Small intestine (tissue), 7 donors: Measurements from ENCODE around the gene UBE2R2. TPM values are rescaled to one million over a fixed set of nuclear protein-coding genes. Genes with fewer than 3 reads are reported as not detected.
"Not testable (repeated sequence)": the region's sequence is repeated elsewhere in the genome, so short reads cannot be mapped to it uniquely, and the experiment has no call there.

Source experiments
- DNase-seq, 2 donors: peaks; one replicate each; pipeline versions ENCODE4 v3.0.0 to v3.0.0-alpha.2; 2013
- FAIRE-seq: peaks from 2 replicates; lab custom pipeline; 2012; peaks lifted over from hg19 to GRCh38; lab: Jason Lieb, UNC
- H3K27ac ChIP-seq, 3 donors: one replicate each; pipeline ENCODE4 v1.5.1; 2013; ENCODE audit warnings: low read length in 2 of 3, mild to moderate bottlenecking in 2 of 3, control low read depth in 1 of 3, inconsistent platforms in 1 of 3, low read depth in 1 of 3, moderate library complexity in 1 of 3
- H3K27me3 ChIP-seq, 3 donors: one replicate each; pipeline ENCODE4 v1.6.1; 2013; ENCODE audit warnings: low read length in 3 of 3, inconsistent platforms in 1 of 3; ENCODE audit not compliant: control insufficient read depth in 3 of 3, insufficient read depth in 3 of 3
- H3K36me3 ChIP-seq, 3 donors: one replicate each; pipeline ENCODE4 v1.6.1; 2013; ENCODE audit warnings: low read length in 3 of 3, inconsistent platforms in 1 of 3, low read depth in 1 of 3, mild to moderate bottlenecking in 1 of 3, moderate library complexity in 1 of 3; ENCODE audit not compliant: control insufficient read depth in 3 of 3, insufficient read depth in 2 of 3
- H3K4me1 ChIP-seq, 3 donors: one replicate each; pipeline ENCODE4 v1.6.1; 2013; ENCODE audit warnings: low read length in 2 of 3, inconsistent platforms in 1 of 3, low read depth in 1 of 3, mild to moderate bottlenecking in 1 of 3, moderate library complexity in 1 of 3; ENCODE audit not compliant: control insufficient read depth in 3 of 3, insufficient read depth in 2 of 3
- H3K4me3 ChIP-seq, 3 donors: one replicate each; pipeline ENCODE4 v1.5.1; 2013; ENCODE audit warnings: low read length in 3 of 3, control low read depth in 1 of 3, inconsistent platforms in 1 of 3, low read depth in 1 of 3, mild to moderate bottlenecking in 1 of 3, moderate library complexity in 1 of 3
- H3K9me3 ChIP-seq, 2 donors: one replicate each; pipeline ENCODE4 v1.6.1; 2013; ENCODE audit warnings: low read depth in 1 of 2, low read length in 1 of 2; ENCODE audit not compliant: control insufficient read depth in 2 of 2, insufficient read depth in 1 of 2
- WGBS, 3 donors: extraction: QIAGEN DNeasy Blood & Tissue Kit; methylation state at CpG; one replicate each; pipeline ENCODE4 v1.1.7; 2013; 5-methylcytosine and 5-hydroxymethylcytosine counted together
- polyA plus RNA-seq, 4 donors: library from polyadenylated mRNA; stranded (reverse) in 3 of 4; unstranded in 1 of 4; fragments of 200-250 nt in 3 of 4; fragments of 120-200 nt in 1 of 4; gene quantifications; one replicate each; pipeline versions ENCODE4 v1.2.1 to v1.2.3, GENCODE V29; 2013
- donor health status: healthy with polysubstance abuse.
- donor health status: control.
- donor health status: control.
- donor health status: Bipolar disorder and iron deficiency.
- donor health status: healthy.

UBE2R2 gene
- polyA plus RNA-seq, 4 donors: 22.5 to 48.2 (median 36.0) TPM

DNA sequence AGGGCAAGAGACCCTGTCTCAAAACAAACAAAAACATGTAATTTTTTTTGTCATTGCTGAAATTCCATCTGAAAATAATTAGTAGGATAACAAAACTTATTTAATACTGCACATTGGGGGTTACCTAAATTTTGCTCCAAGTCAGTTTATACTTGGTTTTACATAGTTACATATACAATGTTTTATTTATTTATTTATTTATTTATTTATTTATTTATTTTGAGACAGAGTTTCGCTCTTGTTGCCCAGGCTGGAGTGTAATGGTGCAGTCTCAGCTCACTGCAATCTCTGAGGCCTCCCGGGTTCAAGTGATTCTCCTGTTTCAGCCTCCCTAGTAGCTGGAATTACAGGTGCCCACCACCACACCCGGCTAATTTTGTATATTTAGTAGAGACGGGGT is 52.3 kb downstream of the UBE2R2 start:
- peaks cover 0 to 13% (median 0%) of the 10 kb centered on the region in 3 donors for H3K36me3 ChIP-seq
- FAIRE-seq, H3K9me3 ChIP-seq, H3K4me3 ChIP-seq, DNase-seq, H3K27ac ChIP-seq, H3K27me3 ChIP-seq, H3K4me1 ChIP-seq: not testable (repeated sequence)
- WGBS, 3 donors: 95 to 100% (median 98%) methylated on average over 4 of the region's 4 CpGs

- Histone ChIP-seq H3K4me3 (no peak overlapping the region), H3K4me1 (peaks cover 0 to 9% (median 5%) of the 10 kb centered on the region in 3 donors), H3K27ac (no peak overlapping the region), H3K9me3 (no peaks in the 10 kb centered on the region), H3K36me3 (peaks cover 0 to 11% (median 0%) of the 10 kb centered on the region in 3 donors), H3K27me3 (no peaks in the 10 kb centered on the region)
- 57 to 62% (median 60%) methylated on average over 10 of the region's 10 CpGs for WGBS, 3 donors
- DNase-seq (peak in 1 of 2 donors; percentile 38), FAIRE-seq (no peak)
Observed at GRCh38 chr9:33877727-33878489, 60.9 kb downstream of the UBE2R2 start.

DNA sequence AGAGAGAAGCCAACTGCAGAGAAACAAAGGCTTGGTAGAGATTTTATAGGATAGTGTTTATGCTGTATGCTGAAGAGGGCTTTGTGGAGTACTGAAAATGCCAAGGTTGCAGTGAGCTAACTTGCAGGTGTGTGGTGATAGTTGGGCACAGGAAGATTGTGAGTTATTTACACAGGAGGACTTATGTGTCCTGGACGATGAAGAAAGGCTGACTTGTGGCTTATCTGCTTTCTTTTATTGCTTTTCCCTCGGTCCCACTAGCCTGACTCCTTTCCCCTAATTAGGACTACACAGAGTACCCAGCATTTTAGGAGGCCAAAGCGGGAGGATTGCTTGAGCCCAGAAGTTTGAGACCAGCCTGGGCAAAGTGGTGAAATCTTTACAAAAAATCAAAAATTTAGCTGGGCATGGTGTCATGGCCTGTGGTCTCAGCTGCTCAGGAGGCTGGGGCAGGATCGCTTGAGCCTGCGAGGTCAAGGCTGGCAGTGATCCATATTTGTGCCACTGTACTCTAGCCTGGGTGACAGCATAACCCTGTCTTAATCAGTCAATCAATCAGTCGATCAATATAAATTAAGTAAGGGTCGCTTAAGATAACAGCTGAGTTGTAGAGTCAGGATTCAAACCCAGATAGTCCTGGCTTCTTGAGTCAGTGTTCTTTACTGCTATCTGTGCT is 61.9 kb downstream of the UBE2R2 start:
- H3K27ac ChIP-seq: no peak overlapping the region
- DNase-seq (peak in 1 of 2 donors; percentile 15), FAIRE-seq (no peak)
- H3K4me3 ChIP-seq: no peak overlapping the region
- no peaks in the 10 kb centered on the region for H3K9me3 ChIP-seq
- no peaks in the 10 kb centered on the region for H3K27me3 ChIP-seq
- peaks cover 0 to 9% (median 5%) of the 10 kb centered on the region in 3 donors for H3K4me1 ChIP-seq
- peaks cover 0 to 12% (median 0%) of the 10 kb centered on the region in 3 donors for H3K36me3 ChIP-seq
- WGBS, 3 donors: 37 to 70% (median 45%) methylated on average over 7 of the region's 7 CpGs

- no peak for DNase-seq
- FAIRE-seq: no peak
- Histone ChIP-seq H3K9me3 (no peaks in the 10 kb centered on the region), H3K4me1 (peaks cover 0 to 15% (median 5%) of the 10 kb centered on the region in 3 donors), H3K4me3 (no peak overlapping the region), H3K36me3 (peaks cover 0 to 10% (median 0%) of the 10 kb centered on the region in 3 donors), H3K27ac (no peak overlapping the region), H3K27me3 (no peaks in the 10 kb centered on the region)
- 94 to 96% (median 94%) methylated on average over 8 of the region's 8 CpGs for WGBS, 3 donors
Observed at GRCh38 chr9:33880211-33881089, 63.5 kb downstream of the UBE2R2 start.

DNA sequence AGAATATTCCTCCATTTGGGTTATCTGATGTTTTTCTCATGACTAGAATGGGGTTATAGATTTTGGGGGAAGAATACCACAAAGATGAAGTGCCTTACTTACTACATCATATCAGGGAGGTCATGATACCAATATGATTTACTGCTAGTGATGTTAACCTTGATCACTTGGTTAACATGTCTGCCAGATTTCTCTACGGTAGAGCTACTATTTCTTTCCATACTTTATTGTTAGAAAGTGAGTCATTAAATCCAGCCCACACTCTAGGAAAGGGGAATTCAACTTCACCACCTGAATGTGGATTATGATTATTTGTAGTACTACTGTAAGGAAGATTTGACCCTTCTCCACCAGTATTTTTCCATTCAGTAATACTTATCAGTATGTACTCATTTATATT is 64.7 kb downstream of the UBE2R2 start:
- H3K4me1 ChIP-seq: peaks cover 0 to 15% (median 5%) of the 10 kb centered on the region in 3 donors
- 39 to 46% (median 44%) methylated on average over 1 of the region's 1 CpG for WGBS, 3 donors
- DNase-seq (no peak), FAIRE-seq (no peak)
- no peaks in the 10 kb centered on the region for H3K9me3 ChIP-seq
- no peak overlapping the region for H3K4me3 ChIP-seq
- H3K27me3 ChIP-seq: no peaks in the 10 kb centered on the region
- H3K27ac ChIP-seq: no peak overlapping the region
- H3K36me3 ChIP-seq: peaks cover 0 to 10% (median 0%) of the 10 kb centered on the region in 3 donors

DNA sequence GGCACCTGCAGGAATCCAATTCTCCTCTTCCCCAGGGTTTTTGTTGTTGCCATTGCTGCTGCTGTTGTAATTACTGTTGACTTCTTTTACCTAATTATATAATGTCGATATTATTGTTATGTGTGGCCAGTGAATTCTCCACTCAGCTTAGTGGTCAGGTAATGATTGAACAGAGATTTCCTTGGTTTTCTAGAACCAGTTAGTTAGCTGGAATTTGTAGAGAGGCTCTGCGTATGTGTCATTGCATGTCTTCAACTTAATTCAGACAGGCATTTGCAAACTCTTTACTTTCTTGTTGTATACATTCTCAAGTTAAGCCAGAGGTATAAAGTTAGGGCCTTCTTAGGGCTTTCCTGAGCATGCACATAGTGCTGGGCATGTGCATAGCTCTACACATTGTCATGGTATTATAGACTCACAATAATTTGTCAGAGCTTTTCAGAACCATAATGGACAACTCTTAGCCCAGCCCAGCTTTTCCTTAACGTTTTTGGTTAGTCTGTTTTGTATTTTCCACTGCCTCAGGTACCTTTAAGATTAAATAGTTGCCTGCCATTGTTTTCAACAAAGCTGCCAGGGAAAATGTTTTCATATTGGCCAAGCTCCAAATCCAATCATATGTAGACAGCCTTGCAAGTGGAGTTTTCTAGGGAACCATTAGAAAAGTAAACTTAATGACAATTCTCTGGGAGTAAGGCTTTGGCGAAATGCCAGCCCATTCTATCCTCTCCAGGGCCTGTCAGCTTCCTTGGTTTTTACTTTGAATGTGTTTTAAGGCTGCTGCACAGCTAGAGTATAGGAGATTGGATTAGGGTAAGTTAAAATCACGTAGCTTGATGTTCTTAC is 68.1 kb downstream of the UBE2R2 start:
- Histone ChIP-seq H3K27me3 (no peaks in the 10 kb centered on the region), H3K9me3 (no peaks in the 10 kb centered on the region), H3K4me3 (no peak overlapping the region), H3K27ac (no peak overlapping the region), H3K4me1 (peaks cover 0 to 7% (median 0%) of the 10 kb centered on the region in 3 donors), H3K36me3 (peaks cover 0 to 11% (median 0%) of the 10 kb centered on the region in 3 donors)
- FAIRE-seq (no peak), DNase-seq (peak in 1 of 2 donors; percentile 33)
- WGBS, 3 donors: 56 to 66% (median 63%) methylated on average over 5 of the region's 5 CpGs

DNA sequence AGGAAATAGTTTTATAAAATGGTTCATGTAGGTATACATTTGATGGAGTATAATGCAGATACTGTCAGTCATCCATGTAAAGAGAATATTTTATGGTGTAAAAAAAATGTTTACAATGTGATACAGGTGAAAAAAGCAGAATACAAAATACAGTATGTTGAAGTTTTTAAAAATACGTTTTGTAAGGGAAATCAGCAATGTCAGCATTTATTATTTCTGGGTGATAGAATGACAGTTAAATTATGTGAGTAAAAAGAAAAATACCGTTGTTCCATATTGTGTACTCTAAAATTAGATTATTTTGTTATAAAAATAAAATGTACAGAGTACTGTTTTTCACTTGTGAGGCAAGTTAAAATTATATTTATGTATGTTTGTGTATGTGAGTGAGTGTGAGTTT is 69.0 kb downstream of the UBE2R2 start:
- Histone ChIP-seq H3K9me3 (no peaks in the 10 kb centered on the region), H3K27ac (no peak overlapping the region), H3K4me3 (no peak overlapping the region), H3K36me3 (peaks cover 0 to 16% (median 0%) of the 10 kb centered on the region in 3 donors), H3K27me3 (no peaks in the 10 kb centered on the region), H3K4me1 (peaks cover 0 to 7% (median 0%) of the 10 kb centered on the region in 3 donors)
- 73 to 81% (median 79%) methylated on average over 2 of the region's 2 CpGs for WGBS, 3 donors
- no peak for FAIRE-seq
- no peak for DNase-seq
